ENCODE data around the gene SNAPC4.
"Not testable (repeated sequence)": the region's sequence is repeated elsewhere in the genome, so short reads cannot be mapped to it uniquely, and the experiment has no call there.

SNAPC4 gene

DNA sequence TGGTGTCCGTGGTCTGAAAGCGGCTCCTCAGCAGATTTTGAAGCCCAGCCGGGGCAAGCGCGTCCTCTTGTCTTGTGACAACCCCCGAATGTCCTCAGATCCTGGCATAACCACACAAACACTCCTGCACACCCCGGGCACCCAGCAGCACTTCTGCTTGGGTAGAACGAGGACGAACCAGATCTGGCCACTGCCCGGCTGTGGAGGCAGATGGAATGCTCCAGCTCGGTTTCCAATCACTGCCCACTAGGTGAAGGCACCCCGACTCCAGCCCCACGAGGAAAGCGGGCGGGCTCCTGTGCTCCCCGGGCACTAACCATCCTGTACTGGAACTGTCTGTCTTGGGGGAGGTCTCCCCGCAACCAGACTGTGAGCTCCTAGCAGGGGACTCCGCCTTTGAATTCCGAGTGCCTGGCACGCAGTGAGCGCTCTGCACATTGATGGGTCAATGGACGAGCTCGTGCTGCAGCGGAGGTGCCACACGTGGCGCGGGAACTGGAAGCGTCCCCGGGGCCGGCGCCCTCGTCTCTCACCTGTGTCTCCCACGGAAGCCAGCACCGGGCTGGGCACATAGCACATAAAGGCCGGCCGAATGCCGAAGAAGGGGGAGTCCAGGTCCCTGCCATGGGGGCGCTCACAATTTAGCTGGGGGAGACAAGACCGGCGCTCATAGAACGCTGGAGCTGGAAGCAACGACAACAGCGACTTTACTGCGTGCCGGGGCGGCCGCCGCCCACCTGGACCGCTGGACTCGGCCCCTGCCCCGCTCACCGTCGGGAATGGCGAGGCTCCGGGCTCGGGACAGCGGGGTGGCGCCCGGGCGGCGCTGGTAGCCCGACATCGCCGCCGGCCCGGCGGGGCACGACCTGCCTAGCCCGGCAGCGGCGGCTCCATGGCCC, 9.8 kb upstream of the SNAPC4 start:
- peak; percentile 25 to 52 (median 31) for DNase-seq

DNA sequence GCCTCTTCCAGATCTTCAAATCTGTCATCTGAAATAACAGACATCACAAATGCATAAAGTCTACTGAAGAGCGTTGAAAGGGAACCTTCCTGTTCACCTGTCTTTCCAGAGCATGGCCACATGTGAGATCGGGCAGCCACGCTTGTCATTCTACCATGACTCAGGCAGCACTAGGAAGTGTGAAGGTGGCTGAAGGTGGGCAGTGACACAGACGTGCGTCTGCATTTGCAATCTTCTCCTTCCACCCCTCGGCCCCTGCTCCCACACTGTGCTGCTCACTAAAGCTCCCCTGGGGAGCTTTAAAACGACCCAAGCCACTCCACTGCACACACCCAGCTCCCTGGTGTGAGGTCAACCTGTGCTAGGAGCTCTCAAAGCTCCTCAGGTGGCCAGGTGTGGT, 7.9 kb upstream of the SNAPC4 start:
- no peak for DNase-seq

DNA sequence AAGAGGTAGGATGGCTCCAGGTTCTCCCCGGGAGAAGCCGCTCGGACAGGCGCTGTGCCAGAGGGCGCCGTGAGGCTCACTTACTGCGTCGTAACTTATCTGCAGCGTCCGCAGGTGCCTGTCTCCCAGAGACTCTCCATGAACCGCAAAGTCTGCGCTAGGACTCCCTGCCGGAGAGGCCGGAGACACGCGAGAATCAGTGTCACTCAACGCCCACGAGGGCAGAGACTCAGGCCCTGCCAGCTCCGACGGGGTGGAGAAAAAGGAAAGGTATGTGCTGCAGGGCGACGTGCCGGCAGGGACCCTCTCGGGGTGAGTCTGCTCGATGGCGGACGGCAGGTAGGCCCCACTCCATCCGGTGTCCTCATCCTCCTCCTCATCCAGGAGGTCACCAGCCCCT, 7.1 kb upstream of the SNAPC4 start:
- not testable (repeated sequence) for DNase-seq

DNA sequence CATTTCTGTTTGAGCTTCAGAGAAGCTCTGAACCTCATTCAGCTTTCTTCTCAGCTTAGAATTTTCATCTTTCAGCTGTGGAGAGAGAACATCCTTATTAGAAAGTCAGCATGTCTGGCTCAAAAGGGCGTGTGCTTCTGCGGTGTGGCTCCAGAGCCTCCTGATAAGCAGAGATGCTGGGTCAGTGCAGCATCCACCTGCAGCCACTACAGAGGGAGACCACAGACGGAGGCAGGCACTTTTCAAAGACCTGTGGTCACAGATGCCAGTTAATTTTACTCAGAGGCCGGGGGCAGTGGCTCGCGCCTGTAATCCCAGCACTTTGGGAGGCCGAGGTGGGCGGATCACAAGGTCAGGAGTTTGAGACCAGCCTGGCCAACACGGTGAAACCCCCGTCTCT, 5.9 kb upstream of the SNAPC4 start:
- not testable (repeated sequence) for DNase-seq

DNA sequence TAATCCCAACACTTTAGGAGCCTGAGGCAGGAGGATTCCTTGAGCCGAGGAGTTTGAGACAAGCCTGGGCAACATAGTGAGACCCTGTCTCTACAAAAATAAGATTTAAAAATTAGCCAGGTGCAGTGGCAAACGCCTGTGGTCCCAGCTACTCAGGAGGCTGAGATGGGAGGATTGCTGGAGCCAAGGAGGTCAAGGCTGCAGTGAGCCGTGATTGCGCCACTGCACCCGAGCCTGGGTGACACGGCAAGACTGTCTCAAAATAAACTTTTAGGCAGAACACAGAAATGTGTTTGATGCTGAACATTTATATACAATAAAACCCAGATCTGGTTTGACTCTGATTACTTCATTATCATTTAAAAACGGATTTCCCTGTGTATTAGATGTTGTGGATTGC, 5.5 kb upstream of the SNAPC4 start:
- DNase-seq = no peak

DNA sequence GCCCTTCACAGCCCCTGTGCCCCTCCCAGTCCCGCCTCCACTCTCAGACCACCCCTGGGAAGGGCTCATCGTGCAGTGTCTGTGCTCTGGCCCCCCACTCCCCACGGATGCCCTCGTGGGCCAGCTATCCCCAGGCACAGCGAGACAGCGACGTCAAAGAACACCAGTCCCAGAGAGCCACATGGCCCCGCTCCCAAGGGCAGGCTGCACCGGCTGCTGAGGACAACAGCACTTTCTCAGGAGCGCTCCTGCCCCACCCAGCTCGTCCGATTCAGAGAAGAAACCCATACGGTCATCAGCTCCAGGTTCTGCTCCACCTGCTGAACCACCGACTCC, 4.8 kb upstream of the SNAPC4 start:
- DNase-seq = no peak

DNA sequence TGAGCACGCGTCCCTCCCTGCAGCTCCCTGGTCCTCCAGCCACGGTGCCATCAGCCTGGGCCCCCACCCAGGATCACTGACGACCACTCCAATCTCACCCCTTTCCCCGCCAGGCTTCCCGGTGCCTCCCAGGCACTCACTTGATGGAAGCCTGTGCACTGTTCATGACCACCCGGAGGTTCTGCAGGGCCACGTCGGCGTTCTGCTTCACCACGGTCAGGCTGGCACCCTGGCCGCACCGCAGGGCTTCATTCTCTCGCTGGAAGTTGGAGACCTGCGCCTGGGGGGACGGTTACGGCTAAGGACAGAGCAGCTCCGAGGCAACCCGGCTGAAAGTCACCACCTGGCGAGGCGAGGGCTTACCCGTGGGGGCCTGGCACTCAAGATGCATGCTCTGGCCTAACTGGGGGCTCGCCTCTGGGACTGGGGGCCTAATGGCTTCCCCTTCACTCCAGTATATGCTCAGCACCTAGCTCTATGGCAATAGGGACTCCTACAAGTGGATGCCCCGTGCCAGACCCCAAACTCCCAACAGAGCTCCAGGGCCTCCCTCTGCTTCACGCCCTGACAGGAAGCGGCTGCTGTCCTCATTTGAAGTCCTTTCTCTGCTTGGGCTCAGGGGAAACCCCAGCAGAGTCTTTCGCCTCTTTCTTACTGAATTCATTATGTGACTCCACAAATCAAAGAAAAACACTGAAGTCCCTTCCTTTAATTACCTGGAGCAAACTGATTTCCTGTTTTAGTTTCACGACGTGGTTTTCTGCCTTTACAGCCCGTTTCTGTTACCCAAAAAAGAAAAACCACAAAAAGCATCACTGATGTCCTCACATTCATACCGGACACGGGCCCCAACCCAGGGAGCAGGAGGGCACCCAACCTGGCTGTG, 4.2 kb upstream of the SNAPC4 start:
- no peak for DNase-seq

DNA sequence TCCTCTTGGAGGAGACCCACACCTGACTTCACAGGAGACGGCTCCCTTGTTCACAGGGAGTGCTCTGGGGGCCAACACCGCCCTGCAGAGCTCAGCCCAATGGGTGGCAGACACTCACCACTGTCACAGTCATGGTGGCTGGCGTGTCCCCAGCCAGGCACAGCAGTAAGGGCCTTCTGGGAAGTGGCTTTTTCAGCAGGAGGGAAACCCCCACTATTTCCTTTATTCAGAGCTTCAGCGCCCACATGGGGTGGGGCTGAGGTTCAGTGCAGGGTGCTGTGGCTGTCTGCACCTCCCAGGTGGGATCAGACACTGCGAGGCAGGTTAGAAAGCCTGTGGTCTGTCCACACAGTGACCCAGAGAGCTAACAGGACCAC, 3.6 kb upstream of the SNAPC4 start:
- DNase-seq = peak in 2 of 3 donors; percentile 16 to 23

DNA sequence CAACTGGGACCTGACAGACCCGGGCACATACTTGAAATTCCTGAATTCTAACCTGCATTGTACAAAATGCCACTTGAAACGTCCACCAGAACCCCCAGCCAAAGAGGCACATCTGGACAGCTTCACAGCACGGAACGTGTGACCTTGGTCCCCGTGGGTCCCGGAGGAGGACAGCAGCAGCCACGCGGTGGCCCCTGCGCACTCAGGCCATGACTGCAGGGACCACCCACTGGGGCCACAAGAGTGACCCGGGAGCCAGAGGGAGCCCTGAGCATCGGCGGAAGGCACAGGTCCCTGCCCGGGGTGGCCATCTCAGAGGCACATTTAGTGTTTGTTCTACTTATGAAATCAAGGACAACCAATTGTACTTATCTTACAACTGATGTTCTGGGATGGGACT, 2.1 kb upstream of the SNAPC4 start:
- DNase-seq = no peak

DNA sequence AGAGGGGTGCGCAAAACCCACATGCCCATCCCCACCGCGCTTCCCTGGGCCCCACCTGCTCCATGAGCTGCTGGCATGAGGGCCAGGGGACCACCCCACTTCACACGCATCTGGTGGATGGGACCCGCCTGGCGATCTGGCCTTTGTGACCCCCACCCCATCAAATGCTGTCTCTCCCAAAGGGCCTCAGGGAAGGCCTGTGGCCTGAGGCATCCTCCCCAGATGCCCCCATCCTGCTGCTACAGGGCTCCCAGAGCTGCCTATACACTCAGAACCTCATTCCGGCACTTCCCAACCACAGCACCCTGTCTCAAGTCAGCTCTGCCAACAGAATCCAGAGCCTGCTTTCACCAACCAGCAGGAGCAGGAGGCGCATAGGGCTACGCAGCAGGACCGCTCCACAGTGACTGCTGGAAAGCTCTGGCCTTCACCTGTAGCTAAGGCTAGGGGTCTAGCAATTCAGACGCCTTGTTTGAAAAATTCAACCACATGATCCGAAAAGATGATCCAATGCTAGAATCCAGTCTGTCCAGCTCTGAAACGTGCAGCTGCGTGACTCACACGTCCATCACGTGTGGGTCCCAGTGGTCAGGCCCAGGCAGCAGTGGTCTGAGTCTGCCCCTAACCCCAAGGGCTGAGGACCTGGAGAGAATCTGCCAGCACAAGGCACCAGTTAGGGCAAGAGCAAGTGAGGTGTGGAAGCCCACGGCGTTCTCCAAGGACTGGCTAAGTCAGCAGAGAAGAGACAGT, 1.4 kb upstream of the SNAPC4 start:
- DNase-seq = no peak

DNA sequence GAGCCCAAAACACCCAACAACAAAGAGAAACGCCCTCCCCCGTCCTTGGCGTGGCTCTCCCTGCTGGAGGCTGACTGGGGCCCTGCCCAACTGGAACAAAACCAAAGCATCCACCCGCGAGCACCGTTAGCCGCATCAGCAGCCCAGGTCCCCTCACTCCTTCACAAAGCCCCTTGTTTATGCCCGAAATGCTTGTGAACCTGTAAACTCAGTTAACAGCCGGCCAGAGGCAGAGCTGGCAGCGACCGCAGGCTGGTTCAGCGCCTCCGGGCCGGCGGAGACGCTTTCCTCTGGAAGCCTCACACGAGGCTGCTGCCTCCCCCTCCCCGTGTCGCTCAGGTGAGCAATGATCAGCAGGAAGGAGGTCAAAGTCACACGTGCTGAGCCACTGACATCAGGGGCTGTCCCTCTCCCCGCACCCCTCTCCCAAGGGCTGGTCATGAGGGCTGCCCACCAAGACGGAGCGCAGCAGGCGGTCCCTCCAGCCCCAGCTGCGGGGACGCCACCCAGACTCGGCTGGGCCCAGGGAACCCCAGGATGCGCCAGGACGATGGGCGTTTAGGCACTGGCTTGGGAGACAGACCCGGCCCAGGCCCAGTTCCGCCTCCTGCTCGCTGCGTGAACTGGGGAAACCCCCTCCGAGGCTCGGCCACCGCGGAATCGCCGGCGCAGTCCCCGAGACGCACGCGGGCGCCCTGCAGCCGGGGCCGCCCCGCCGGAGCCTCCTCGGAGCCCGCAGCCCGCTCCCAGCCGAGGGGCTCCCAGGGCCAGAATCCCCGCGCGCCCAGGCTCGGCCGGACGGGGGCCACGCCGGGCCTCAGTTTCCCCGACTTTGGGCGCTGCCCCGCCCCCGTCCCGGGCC, 563 bp downstream of the SNAPC4 start:
- DNase-seq = peak; percentile 64 to 81 (median 72)

DNA sequence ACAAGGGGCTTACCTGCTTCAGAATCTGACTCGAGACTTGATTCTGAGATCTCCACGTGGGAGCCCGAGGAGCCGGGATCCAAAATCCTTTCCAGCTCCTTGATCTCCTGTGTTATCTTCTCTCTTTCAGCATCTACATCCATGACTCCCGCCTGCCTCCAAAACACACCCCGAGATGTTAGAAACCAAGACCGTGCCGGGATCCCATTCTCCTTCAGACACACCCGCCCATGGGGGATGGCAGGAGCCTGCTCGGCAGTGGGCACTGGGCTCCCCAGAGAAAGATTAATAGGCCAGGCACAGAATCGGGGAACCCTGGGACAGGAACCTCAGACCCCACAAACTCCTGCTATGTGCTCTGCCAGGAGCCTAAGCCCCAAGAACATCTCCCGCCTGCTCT, 1.7 kb downstream of the SNAPC4 start:
- DNase-seq = no peak

DNA sequence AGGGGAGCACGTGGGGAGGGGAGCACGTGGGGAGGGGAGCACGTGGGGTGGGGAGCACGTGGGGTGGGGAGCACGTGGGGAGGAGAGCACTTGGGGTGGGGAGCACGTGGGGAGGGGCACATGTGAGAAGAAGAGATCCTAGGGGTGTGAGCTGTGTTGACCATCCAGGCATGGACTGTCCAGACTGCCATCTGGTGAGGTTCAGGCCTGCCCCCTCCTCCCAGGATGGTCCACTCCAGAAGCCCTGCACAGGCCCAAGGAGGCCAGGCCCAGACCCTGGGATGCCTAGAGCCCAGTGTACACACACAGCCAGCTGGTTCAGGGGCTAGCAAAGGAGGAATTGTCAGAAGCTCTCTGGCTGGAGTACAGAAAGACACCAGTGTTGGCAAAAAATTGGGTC, 2.3 kb downstream of the SNAPC4 start:
- no peak for DNase-seq

DNA sequence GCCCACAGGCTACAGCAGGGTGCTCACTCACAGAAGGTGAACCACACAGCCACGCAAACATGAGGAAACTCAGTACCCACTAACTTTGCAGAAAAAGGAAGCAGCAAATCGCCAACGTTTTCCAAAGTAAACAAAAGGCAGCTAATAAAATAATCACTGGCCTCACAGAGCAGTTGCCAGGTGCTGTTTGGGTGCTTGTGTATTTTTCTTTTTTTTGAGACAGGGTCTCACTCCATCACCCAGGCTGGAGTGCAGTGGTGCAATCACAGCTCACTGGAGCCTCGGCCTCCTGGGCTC, 3.8 kb downstream of the SNAPC4 start:
- DNase-seq = no peak

DNA sequence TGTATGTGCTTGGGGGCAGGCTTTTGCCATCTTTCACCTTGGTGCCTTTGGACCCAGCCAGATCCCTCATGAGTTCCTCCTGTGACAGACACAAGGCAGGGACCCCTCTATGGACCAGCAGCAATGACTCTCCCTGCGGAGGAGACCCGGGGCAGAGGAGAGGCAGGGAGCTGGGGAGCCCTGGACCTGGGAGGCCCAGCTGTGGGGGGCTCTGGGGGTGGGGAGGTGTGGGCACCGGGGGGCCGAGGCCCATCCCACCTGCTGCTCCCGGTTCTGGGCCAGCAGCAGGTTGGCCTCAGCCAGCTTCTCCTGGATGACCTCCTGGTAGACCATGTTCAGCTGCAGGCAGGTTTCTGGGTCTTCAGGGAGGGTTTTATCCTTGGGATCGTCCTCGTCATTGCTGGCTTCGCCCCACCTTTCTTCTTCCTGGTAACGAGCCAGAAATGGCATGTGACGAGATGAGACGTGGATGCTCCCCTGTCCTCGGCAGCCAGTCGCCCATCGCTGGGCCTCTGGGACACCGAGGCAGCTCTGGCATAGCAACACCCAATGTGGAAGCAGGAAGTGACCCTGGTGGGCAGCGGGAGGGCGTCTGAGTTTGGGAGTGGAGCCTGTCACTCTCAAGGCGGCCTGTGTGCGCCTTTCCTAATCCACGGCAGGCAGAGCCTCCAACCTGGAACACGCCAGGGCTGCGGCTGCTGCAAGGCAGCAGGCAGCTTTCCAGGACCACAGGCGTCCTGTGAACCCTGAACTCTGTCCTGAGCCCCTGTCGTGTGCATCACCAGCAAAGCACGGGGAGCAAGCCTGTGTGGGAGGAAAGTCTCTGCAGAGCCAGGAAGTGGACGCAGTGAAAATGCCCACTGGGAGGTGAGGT, 4.4 kb downstream of the SNAPC4 start:
- no peak for DNase-seq

DNA sequence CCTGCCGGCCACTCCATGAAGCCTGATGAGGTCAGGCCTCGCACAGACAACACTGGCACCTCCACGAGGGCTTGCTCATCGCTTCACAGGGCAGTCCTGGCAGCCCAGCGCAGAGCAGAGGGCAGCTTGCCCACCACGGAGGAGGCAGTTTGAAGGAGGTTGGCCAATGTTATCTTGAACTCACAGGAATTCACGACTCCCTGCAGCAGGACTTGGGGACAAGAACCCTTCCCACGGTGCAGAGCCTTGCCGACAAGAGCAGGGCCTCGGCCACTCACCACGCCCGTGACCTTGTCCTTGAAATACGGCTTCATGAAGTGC, 5.0 kb downstream of the SNAPC4 start:
- DNase-seq = no peak

DNA sequence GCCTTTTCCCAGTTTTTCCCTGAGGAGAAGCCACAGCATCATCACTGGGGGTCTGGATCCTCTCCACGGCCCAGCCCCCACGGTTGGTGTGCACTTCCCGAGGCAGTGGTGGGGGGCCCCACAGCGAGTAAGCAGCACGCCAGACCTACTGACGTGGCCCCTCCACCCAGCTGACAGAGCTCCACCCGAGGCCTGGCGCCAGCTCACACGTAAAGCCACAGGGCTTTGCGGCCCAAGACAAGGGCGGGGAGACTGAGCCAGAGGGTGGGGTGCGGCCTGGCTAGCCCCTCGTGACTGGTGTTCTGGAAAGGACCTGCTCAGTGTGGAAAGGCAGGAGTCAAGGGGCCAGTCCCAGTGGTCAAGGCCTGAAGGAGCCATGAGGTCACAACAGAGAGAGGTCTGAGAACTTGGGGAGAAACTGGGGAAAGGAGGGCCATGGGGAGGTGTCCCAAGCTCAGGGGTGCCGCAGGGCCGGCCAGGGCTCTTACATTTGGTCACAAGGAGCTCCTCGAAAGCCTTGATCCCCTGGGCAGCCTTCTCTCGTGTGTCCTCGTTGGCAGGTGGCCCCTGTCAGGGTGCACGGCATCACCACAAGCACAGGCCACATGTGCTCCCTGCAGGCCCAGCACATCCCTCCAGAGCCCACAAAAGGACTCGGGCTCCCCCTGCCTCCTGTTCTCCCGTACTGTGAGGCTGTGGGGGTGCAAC, 5.5 kb downstream of the SNAPC4 start:
- no peak for DNase-seq

DNA sequence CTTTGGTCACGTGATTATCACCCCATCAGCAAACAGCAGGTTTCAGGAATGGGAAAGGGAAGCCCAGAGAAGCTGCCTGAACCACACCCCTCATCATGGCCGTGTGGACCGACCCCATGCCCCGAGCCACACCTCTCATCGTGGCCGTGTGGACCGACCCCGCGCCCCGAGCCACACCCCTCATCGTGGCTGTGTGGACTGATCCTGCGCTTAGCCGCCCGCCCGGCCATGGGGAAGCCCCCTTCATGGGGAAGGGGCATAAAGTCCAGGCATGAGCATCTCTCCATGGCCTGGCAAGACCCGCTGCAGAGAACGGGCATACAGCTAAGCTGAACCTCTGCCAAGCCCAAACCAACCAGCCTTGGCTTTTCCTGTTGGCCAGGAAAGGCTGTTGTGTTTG, 6.4 kb downstream of the SNAPC4 start:
- no peak for DNase-seq

DNA sequence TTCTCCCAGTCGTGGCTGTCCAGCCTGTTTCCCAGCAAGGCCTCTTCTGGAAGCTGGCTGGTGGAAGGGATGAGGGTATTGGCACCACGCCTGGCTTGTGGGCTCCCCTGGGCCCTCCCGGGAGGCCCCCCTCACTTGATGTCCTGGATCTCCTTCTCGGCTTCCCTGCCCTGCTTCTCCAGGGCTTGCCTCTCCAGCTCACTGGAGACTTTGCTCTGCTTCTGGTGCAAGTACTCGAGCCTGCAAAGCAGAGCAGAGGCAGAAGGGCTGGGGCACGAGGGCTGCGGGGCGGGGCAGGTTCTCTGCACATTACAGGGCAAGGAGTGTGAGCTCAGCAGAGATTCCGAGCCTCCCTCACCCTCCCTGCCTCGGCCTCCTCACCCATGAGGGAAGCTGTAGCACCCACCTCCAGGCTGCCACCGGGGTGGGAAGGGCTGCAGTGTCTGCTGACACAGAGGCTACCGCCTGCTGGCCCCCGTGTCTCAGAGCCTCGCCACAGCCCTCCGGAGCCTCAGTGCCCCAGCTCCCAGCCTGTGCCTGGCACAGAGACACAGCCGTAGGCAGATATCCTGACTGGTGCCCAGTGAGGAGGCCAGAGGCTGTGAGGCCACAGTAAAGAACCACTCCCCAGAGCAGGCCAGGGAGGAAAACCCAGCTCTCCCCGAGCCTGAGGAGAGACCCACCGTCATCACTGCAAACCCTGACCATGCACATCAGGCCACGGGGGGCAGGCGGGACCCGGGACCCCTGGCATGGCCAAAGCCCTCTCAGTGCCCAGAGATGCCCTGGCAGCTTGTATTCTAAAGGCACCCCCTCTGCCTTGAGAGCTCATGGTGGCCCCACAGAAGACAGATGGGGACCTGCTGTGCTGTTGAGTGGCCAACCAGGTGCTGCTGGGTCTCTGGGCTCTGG, 7.2 kb downstream of the SNAPC4 start:
- no peak for DNase-seq

Data from suppressor macrophage treated with lipopolysaccharide for 1 hour (primary cell).